HepG2 (cell line): Measurements from ENCODE around the gene STIM1. TPM values are rescaled to one million over a fixed set of nuclear protein-coding genes. Genes with fewer than 3 reads are reported as not detected.
A peak's percentile ranks its signal among the peaks of the same experiment; 100 is the strongest.

Experiments
- ATAC-seq: fragments of 200-7000 bp; cut with Tn5 transposase; 3 replicates; pipeline ENCODE4 v1.9.1; 2020; ENCODE audit warnings: mild to moderate bottlenecking, moderate library complexity
- BruUV-seq: library from RNA; stranded (reverse); fragments of 400-500 nt; replicated peaks from 2 replicates; lab custom pipeline; 2021; lab: Mats Ljungman, UMichigan
- CTCF ChIA-PET: fragments of 300-600 bp; formaldehyde crosslinking; extraction: SDS; loops from one replicate; lab custom pipeline; 2021; ENCODE audit warnings: low total read pairs, inconsistent platforms, low intra/inter-chr PET ratio; lab: Yijun Ruan, JAX
- POLR2A ChIA-PET: fragments of 350-600 bp; sonication (Branson Sonifier 250); formaldehyde crosslinking; loops from one replicate; lab custom pipeline; 2020; ENCODE audit warnings: antibody characterized with exemption, inconsistent platforms; lab: Yijun Ruan, JAX
- DNase-seq: peaks from one replicate; pipeline ENCODE4 v3.0.0-alpha.2; 2015; ENCODE audit warnings: low spot score
- FAIRE-seq: peaks from 3 replicates; lab custom pipeline; 2011; peaks lifted over from hg19 to GRCh38; lab: Jason Lieb, UNC
- H2AFZ ChIP-seq: one replicate; pipeline ENCODE4 v1.6.1; 2011; ENCODE audit warnings: low read length, inconsistent platforms
- H3K27ac ChIP-seq: fragments of 300-600 bp; 3 replicates; pipeline ENCODE4 v1.8.0; 2011; ENCODE audit warnings: mixed run types, mild to moderate bottlenecking, mixed read lengths, low read length, inconsistent platforms; ENCODE audit not compliant: insufficient read depth; ENCODE audit errors: extremely low read length
- H3K27me3 ChIP-seq, 2 experiments: fragments of 200-600 bp in 1 of 2; 2 replicates in 1 of 2; 3 replicates in 1 of 2; pipeline versions ENCODE4 v1.6.0 to v1.8.0; 2011; ENCODE audit warnings: low read length in 2 of 2, mild to moderate bottlenecking in 2 of 2, moderate library complexity in 2 of 2, inconsistent platforms in 1 of 2; ENCODE audit not compliant: insufficient read depth in 2 of 2, control insufficient read depth in 1 of 2
- H3K36me3 ChIP-seq, 2 experiments: fragments of 200-600 bp in 1 of 2; replicated peaks in 1 of 2; 2 replicates in 1 of 2; 3 replicates in 1 of 2; pipeline versions ENCODE4 v1.5.1 to v1.8.0; 2011; ENCODE audit warnings: low read length in 2 of 2, inconsistent platforms in 1 of 2; ENCODE audit not compliant: insufficient read depth in 2 of 2, control insufficient read depth in 1 of 2
- H3K4me1 ChIP-seq: 2 replicates; pipeline ENCODE4 v1.5.1; 2012; ENCODE audit warnings: low read length, inconsistent platforms; ENCODE audit not compliant: insufficient read depth
- H3K4me2 ChIP-seq: 2 replicates; pipeline ENCODE4 v1.6.0; 2011; ENCODE audit warnings: low read depth, low read length, inconsistent platforms
- H3K4me3 ChIP-seq, 3 experiments: fragments of 200-600 bp in 1 of 3; sonication (generic), shearing (Covaris generic) in 1 of 3; replicated peaks in 1 of 3; 2 replicates each; pipeline ENCODE4 v1.5.1; 2011 to 2016; ENCODE audit warnings: low read length in 3 of 3, inconsistent platforms in 2 of 3, low read depth in 2 of 3, mild to moderate bottlenecking in 2 of 3, control low read depth in 1 of 3, mixed read lengths in 1 of 3; ENCODE audit not compliant: insufficient read depth in 1 of 3
- H3K79me2 ChIP-seq: one replicate; pipeline ENCODE4 v1.6.1; 2011; ENCODE audit warnings: low read length, inconsistent platforms; ENCODE audit not compliant: insufficient read depth
- H3K9ac ChIP-seq: 2 replicates; pipeline ENCODE4 v1.6.0; 2011; ENCODE audit warnings: mild to moderate bottlenecking, low read depth, low read length, inconsistent platforms; ENCODE audit not compliant: insufficient read depth
- H3K9me3 ChIP-seq: 2 replicates; pipeline ENCODE4 v1.5.1; 2012; ENCODE audit warnings: mild to moderate bottlenecking, low read length
- H4K20me1 ChIP-seq: 2 replicates; pipeline ENCODE4 v1.6.0; 2011; ENCODE audit warnings: inconsistent platforms, mild to moderate bottlenecking, low read length, moderate library complexity; ENCODE audit not compliant: insufficient read depth
- CCDC6 ChIP-seq: sonication (generic); formaldehyde crosslinking; IDR thresholded peaks from 2 replicates; pipeline ENCODE4 v1.8.1; 2022; ENCODE audit warnings: mild to moderate bottlenecking, missing genetic modification reagents, moderate library complexity
- CEBPB ChIP-seq: IDR thresholded peaks from 2 replicates; pipeline ENCODE4 v1.6.1; 2011; ENCODE audit warnings: low read depth, low read length, improper control_type of control experiment, borderline replicate concordance
- FOXA1 ChIP-seq, 2 experiments: fragments of 450-650 bp in 1 of 2; sonication (generic) in 1 of 2; formaldehyde crosslinking in 1 of 2; IDR thresholded peaks; 2 replicates each; pipeline versions ENCODE4 v1.4.0 to v1.6.1; 2016 to 2020; ENCODE audit warnings: missing genetic modification reagents in 1 of 2
- GFI1 ChIP-seq: sonication (generic); formaldehyde crosslinking; IDR thresholded peaks from 2 replicates; pipeline ENCODE4 v1.5.0; 2020; ENCODE audit warnings: missing genetic modification reagents, mild to moderate bottlenecking, borderline replicate concordance
- PPARG ChIP-seq: conservative IDR thresholded peaks from 2 replicates; pipeline ENCODE4 v1.6.1; 2016; ENCODE audit warnings: missing biosample characterization, missing genetic modification reagents
- RAD21 ChIP-seq: fragments of 450-650 bp; formaldehyde crosslinking; IDR thresholded peaks from 2 replicates; pipeline ENCODE4 v1.5.0; 2020; ENCODE audit warnings: mild to moderate bottlenecking
- SMARCC2 ChIP-seq: fragments of 450-650 bp; IDR thresholded peaks from 2 replicates; pipeline ENCODE4 v1.6.1; 2017; ENCODE audit warnings: antibody characterized with exemption, mild to moderate bottlenecking
- TEAD3 ChIP-seq: optimal IDR thresholded peaks from 2 replicates; pipeline ENCODE3; 2016; ENCODE audit warnings: borderline replicate concordance
- ZNF768 ChIP-seq: sonication (generic); formaldehyde crosslinking; IDR thresholded peaks from 2 replicates; pipeline ENCODE4 v1.4.0; 2020; ENCODE audit warnings: missing genetic modification reagents
- ZNF775 ChIP-seq: sonication (generic); formaldehyde crosslinking; IDR thresholded peaks from 2 replicates; pipeline ENCODE4 v1.4.0; 2020; ENCODE audit warnings: missing genetic modification reagents, mild to moderate bottlenecking, moderate library complexity, borderline replicate concordance
- WGBS: methylation state at CpG from one replicate; pipeline ENCODE4 v1.1.6; 2017; ENCODE audit warnings: low lambda C conversion rate; 5-methylcytosine and 5-hydroxymethylcytosine counted together
- in situ Hi-C: cut with HindIII; loops from 2 replicates; pipeline ENCODE4 v1.10.0; 2017; ENCODE audit warnings: low pct_unique_long_range_greater_than_20kb; ENCODE audit not compliant: extremely low pct_ligation_motif_present
- intact Hi-C: fragments of 100-400 bp; cut with micrococcal nuclease; formaldehyde crosslinking; loops from one replicate; pipeline ENCODE4 v1.10.0; 2022; ENCODE audit not compliant: unreplicated experiment
- polyA plus RNA-seq, 8 experiments: library from polyadenylated mRNA; depleted of rRNA in 3 of 8; stranded (reverse) in 7 of 8; unstranded in 1 of 8; fragments of >200 nt; fragmentation: Illumina TruSeq in 4 of 8; extraction: Trizol in 4 of 8; gene quantifications; 2 replicates each; pipeline versions ENCODE4 v1.2.1 to v1.2.3, GENCODE V29; 2011 to 2016; ENCODE audit warnings: low read depth in 4 of 8, missing spikeins in 1 of 8, mixed read lengths in 1 of 8; ENCODE audit not compliant: insufficient read depth in 1 of 8
- total RNA-seq, 5 experiments: library from RNA; depleted of rRNA; stranded (reverse); fragments of >200 nt; fragmentation: Illumina TruSeq; extraction: Trizol; gene quantifications; 2 replicates each; pipeline ENCODE4 v1.2.3, GENCODE V29; 2016; ENCODE audit warnings: low read depth in 1 of 5
- TF ChIP-seq, protein P1 (sequence below): IDR thresholded peaks from 2 replicates; pipeline ENCODE4 v1.6.1; 2016
- TF ChIP-seq, protein P2 (sequence below), 2 experiments: IDR thresholded peaks; 2 replicates each; pipeline ENCODE4 v1.6.1; 2011 to 2012; ENCODE audit warnings: low read length in 2 of 2, borderline replicate concordance in 1 of 2, low read depth in 1 of 2, mild to moderate bottlenecking in 1 of 2, moderate library complexity in 1 of 2

STIM1 gene
- total and polyA plus RNA-seq, 2 of the 13 experiments (the other 11 are each of a cell fraction or from before 2014, with no cell fraction given), result 19.2 to 28.5 TPM

DNA sequence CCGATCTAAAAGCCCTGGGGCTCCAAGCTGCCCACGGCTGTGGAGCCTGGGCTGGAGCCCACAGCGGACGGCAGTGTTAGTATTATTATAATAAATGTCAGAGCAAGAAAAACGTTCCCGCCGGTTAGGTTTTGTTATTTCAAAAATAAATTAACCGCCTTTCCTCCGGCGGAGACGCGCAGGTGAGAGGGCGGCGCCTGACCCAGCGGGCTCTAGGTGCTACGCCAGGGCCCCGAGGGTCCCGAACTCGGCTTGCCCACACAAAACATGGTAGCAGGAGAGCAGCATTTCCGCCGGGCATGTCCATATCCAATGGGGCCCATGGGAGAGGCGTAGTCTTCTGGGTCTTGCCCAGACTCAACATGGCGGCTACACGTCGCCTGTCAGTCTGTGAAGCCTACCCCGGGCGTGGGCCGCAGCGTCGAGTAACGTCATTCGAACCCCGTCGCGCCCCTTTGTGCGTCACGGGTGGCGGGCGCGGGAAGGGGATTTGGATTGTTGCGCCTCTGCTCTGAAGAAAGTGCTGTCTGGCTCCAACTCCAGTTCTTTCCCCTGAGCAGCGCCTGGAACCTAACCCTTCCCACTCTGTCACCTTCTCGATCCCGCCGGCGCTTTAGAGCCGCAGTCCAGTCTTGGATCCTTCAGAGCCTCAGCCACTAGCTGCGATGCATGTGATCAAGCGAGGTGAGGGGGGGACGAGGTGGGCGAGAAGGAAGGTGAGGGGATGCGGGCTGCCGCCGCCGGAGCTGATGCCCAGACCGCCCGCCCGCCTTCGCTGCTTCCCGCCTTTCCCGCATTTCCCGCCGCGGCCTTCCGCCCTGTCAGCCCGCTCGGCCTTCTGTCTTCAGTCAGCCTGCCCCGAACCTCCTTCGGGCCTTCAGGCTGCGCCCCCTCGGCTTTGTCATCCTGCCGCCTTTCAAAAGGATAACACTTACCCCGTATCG, 239.2 kb downstream of the STIM1 start, which contains the start of gene RRM1 (continued):
- TF ChIP-seq, protein P1, sequence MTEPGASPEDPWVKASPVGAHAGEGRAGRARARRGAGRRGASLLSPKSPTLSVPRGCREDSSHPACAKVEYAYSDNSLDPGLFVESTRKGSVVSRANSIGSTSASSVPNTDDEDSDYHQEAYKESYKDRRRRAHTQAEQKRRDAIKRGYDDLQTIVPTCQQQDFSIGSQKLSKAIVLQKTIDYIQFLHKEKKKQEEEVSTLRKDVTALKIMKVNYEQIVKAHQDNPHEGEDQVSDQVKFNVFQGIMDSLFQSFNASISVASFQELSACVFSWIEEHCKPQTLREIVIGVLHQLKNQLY, result peak; percentile 67

DNA sequence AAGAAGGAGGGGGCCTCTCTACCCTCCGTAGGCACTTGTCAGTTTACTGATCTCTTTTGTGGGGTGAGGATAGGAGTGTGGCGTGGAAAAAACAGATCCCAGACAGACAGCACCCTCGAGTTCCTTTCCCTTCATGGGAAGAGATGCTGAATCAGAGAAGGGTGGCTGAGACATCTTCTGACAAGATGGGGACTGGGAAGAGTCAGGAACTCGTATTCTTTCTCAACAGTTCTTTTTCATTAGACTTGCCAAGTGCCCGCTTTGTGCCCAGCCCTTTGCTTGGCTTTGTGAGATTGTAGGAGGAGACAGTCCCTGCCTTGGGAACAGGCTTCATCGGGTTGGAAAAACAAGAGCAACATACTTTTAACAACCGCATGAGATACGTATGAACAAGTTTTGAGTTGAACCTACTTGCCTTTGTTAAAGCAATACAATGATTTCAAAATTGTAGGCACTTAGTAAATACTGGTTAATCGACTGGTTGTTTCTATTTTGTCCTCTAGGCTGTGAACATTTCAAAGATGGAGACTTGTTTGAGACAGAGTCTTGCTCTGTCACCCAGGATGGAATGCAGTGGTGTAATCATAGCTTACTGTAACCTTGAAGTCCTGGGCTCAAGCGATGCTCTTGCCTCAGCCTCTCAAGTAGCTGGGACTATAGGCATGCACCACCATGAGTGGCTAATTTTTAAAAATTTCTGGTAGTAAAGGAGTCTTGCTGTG, 240.2 kb downstream of the STIM1 start:
- ATAC-seq (peak; percentile 7; the same call in 1 of the 3 replicates), DNase-seq (peak; percentile 44), FAIRE-seq (peak; percentile 26)
- Histone ChIP-seq H3K4me1 (peaks cover 40% of the 10 kb centered on the region), H3K27ac (peak overlapping the region; percentile 84), H2AFZ (no peak overlapping the region), H3K9me3 (no peaks in the 10 kb centered on the region), H3K27me3 (no peaks in the 10 kb centered on the region), H3K36me3 (peaks cover 0 to 1% of the 10 kb centered on the region in 2 experiments; a peak in 2 of 5 replicates), H3K9ac (peak overlapping the region; percentile 84), H3K79me2 (peaks cover 36% of the 10 kb centered on the region), H4K20me1 (no peaks in the 10 kb centered on the region), H3K4me3 (peak overlapping the region; percentile 77 to 99 (median 85); a peak in 5 of 6 replicates), H3K4me2 (peak overlapping the region; percentile 84)
- ChIA-PET POLR2A (no interaction called here), CTCF (no interaction called here)
- BruUV-seq, result TSS peak; percentile 72
- intact Hi-C loops (no loop called here), in situ Hi-C loops (no loop called here)
- 15% methylated on average over 10 of the region's 10 CpGs for WGBS
- TF ChIP-seq SMARCC2, result no peak
- TF ChIP-seq TEAD3 (CRISPR knock-in tag), result peak; percentile 26
- no peak for TF ChIP-seq FOXA1 (IDR thresholded peaks at IDR 0.05)
- 0 out of 2 replicates have a peak, but pooled peaks have one; percentile 7 for TF ChIP-seq FOXA1 (CRISPR knock-in tag; IDR thresholded peaks at IDR 0.05)
- TF ChIP-seq, protein P2, sequence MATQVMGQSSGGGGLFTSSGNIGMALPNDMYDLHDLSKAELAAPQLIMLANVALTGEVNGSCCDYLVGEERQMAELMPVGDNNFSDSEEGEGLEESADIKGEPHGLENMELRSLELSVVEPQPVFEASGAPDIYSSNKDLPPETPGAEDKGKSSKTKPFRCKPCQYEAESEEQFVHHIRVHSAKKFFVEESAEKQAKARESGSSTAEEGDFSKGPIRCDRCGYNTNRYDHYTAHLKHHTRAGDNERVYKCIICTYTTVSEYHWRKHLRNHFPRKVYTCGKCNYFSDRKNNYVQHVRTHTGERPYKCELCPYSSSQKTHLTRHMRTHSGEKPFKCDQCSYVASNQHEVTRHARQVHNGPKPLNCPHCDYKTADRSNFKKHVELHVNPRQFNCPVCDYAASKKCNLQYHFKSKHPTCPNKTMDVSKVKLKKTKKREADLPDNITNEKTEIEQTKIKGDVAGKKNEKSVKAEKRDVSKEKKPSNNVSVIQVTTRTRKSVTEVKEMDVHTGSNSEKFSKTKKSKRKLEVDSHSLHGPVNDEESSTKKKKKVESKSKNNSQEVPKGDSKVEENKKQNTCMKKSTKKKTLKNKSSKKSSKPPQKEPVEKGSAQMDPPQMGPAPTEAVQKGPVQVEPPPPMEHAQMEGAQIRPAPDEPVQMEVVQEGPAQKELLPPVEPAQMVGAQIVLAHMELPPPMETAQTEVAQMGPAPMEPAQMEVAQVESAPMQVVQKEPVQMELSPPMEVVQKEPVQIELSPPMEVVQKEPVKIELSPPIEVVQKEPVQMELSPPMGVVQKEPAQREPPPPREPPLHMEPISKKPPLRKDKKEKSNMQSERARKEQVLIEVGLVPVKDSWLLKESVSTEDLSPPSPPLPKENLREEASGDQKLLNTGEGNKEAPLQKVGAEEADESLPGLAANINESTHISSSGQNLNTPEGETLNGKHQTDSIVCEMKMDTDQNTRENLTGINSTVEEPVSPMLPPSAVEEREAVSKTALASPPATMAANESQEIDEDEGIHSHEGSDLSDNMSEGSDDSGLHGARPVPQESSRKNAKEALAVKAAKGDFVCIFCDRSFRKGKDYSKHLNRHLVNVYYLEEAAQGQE (IDR thresholded peaks at IDR 0.05; ENCODE audit: borderline replicate concordance in 1 of 2, low read depth in 1 of 2, low read length in 2 of 2), result no peak
- 0 out of 2 replicates have a peak, but pooled peaks have one; percentile 0 for TF ChIP-seq CEBPB
- no peak for TF ChIP-seq RAD21 (CRISPR knock-in tag)
- TF ChIP-seq ZNF775 (CRISPR knock-in tag), result no peak
- TF ChIP-seq ZNF768, result no peak
- TF ChIP-seq PPARG (CRISPR knock-in tag), result no peak
- TF ChIP-seq CCDC6, result 0 out of 2 replicates have a peak, but pooled peaks have one; percentile 0
- TF ChIP-seq GFI1 (CRISPR knock-in tag), result no peak
